Measurements from ENCODE around the gene RBM28. TPM values are rescaled to one million over a fixed set of nuclear protein-coding genes. Genes with fewer than 3 reads are reported as not detected.

RBM28 gene
- total RNA-seq, 1 experiment from 2014 or later = 70.0 TPM

GRCh38 chr7:128307061-128307460, 36.6 kb downstream of the RBM28 start:
- Histone ChIP-seq H2BK15ac (ENCODE audit: low read depth, low read length) (no peak overlapping the region), H3K27ac (ENCODE audit: insufficient read length, low read depth, low read length) (no peak overlapping the region), H4K20me1 (ENCODE audit: control insufficient read depth, insufficient read depth, insufficient read length) (no peaks in the 10 kb centered on the region), H2BK12ac (ENCODE audit: insufficient read length, low read depth, low read length) (no peak overlapping the region), H2BK20ac (ENCODE audit: low read depth, low read length, poor library complexity, severe bottlenecking) (no peak overlapping the region), H4K5ac (ENCODE audit: insufficient read length, low read depth, low read length) (no peak overlapping the region), H3K79me2 (ENCODE audit: insufficient read depth, low read length) (no peaks in the 10 kb centered on the region), H2BK5ac (ENCODE audit: insufficient read length, low read length) (no peak overlapping the region), H4K8ac (replicated peaks; ENCODE audit: insufficient read length, low read depth, low read length) (no peak overlapping the region), H3K79me1 (ENCODE audit: insufficient read depth, low read depth, low read length, poor library complexity, severe bottlenecking) (no peaks in the 10 kb centered on the region), H3K9ac (ENCODE audit: extremely low read depth, insufficient read length, low read length) (no peak overlapping the region), H3K56ac (ENCODE audit: insufficient read length, low read depth, low read length) (no peak overlapping the region), H3K4ac (ENCODE audit: low read depth, low read length) (no peak overlapping the region), H3K23me2 (ENCODE audit: insufficient read length, low read depth, low read length, poor library complexity, severe bottlenecking) (no peaks in the 10 kb centered on the region), H3K27me3 (ENCODE audit: insufficient read depth, low read length) (no peaks in the 10 kb centered on the region), H3K18ac (ENCODE audit: insufficient read length, low read depth, low read length) (no peak overlapping the region), H3K4me2 (ENCODE audit: insufficient read depth, insufficient read length, low read length) (no peak overlapping the region), H2AFZ (ENCODE audit: low read length) (no peak overlapping the region), H3K9me3 (ENCODE audit: control insufficient read depth, low read depth, low read length) (no peaks in the 10 kb centered on the region), H2BK120ac (ENCODE audit: low read depth, low read length, poor library complexity, severe bottlenecking) (no peak overlapping the region), H2AK5ac (ENCODE audit: insufficient read length, low read length) (no peak overlapping the region), H3K4me1 (ENCODE audit: insufficient read depth, low read length) (no peaks in the 10 kb centered on the region), H4K91ac (ENCODE audit: insufficient read length, low read depth, low read length) (no peak overlapping the region), H3K23ac (ENCODE audit: insufficient read length, low read depth, low read length) (no peak overlapping the region), H3T11ph (ENCODE audit: low read length) (no peak overlapping the region), H3K14ac (ENCODE audit: insufficient read depth, low read length) (no peak overlapping the region)
- DNase-seq = no peak
- H3K4me3 Mint-ChIP-seq = no peak overlapping the region
- H3K27me3 Mint-ChIP-seq (ENCODE audit: low read depth) = no peaks in the 10 kb centered on the region
- H3K4me1 Mint-ChIP-seq = no peaks in the 10 kb centered on the region
- H3K36me3 Mint-ChIP-seq (ENCODE audit: insufficient read depth in 1 of 3, low read depth in 3 of 3) = peaks cover 27 to 82% (median 67%) of the 10 kb centered on the region in 3 experiments; a peak in 6 of 7 replicates
- no peak overlapping the region for H3K27ac Mint-ChIP-seq
- TF ChIP-seq CTCF (conservative IDR thresholded peaks at IDR 0.05) = no peak
- no peaks in the 10 kb centered on the region for H3K9me3 Mint-ChIP-seq
- no CpG with 5 or more reads among the region's 2 CpGs for WGBS (ENCODE audit: extremely low coverage, insufficient read length, low lambda C conversion rate)
